ENCODE measurements around the gene NTHL1.

NTHL1 gene

GRCh38 chr16:2004795-2005517 lies 42.7 kb downstream of the NTHL1 start:
- Histone ChIP-seq H3K36me3 (ENCODE audit: control insufficient read depth, low read length) (peaks cover 89% of the 10 kb centered on the region), H3K4me1 (ENCODE audit: control insufficient read depth, low read length) (peaks cover 43% of the 10 kb centered on the region), H3K9me2 (replicated peaks; ENCODE audit: control insufficient read depth, low read length) (no peaks in the 10 kb centered on the region), H3K79me2 (ENCODE audit: control insufficient read depth, low read length) (peaks cover 83% of the 10 kb centered on the region), H4K20me1 (ENCODE audit: control insufficient read depth, insufficient read depth, low read depth, low read length) (peaks cover 38% of the 10 kb centered on the region), H3K27ac (ENCODE audit: low read depth, low read length) (no peak overlapping the region), H3K27me3 (ENCODE audit: control insufficient read depth, low read length) (no peaks in the 10 kb centered on the region), H3K4me2 (ENCODE audit: low read length) (no peak overlapping the region), H3K4me3 (ENCODE audit: low read length) (no peak overlapping the region), H3F3A (ENCODE audit: control insufficient read depth, insufficient read depth) (no peaks in the 10 kb centered on the region), H3K9me3 (ENCODE audit: control insufficient read depth, insufficient read depth, low read length) (no peaks in the 10 kb centered on the region)
- no peak for TF ChIP-seq EZH2phosphoT487 (IDR thresholded peaks at IDR 0.05; ENCODE audit: borderline replicate concordance, low read length)
- TF ChIP-seq, protein P1, sequence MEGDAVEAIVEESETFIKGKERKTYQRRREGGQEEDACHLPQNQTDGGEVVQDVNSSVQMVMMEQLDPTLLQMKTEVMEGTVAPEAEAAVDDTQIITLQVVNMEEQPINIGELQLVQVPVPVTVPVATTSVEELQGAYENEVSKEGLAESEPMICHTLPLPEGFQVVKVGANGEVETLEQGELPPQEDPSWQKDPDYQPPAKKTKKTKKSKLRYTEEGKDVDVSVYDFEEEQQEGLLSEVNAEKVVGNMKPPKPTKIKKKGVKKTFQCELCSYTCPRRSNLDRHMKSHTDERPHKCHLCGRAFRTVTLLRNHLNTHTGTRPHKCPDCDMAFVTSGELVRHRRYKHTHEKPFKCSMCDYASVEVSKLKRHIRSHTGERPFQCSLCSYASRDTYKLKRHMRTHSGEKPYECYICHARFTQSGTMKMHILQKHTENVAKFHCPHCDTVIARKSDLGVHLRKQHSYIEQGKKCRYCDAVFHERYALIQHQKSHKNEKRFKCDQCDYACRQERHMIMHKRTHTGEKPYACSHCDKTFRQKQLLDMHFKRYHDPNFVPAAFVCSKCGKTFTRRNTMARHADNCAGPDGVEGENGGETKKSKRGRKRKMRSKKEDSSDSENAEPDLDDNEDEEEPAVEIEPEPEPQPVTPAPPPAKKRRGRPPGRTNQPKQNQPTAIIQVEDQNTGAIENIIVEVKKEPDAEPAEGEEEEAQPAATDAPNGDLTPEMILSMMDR (IDR thresholded peaks at IDR 0.05; ENCODE audit: low read depth, low read length, poor library complexity, severe bottlenecking) = no peak

DNA sequence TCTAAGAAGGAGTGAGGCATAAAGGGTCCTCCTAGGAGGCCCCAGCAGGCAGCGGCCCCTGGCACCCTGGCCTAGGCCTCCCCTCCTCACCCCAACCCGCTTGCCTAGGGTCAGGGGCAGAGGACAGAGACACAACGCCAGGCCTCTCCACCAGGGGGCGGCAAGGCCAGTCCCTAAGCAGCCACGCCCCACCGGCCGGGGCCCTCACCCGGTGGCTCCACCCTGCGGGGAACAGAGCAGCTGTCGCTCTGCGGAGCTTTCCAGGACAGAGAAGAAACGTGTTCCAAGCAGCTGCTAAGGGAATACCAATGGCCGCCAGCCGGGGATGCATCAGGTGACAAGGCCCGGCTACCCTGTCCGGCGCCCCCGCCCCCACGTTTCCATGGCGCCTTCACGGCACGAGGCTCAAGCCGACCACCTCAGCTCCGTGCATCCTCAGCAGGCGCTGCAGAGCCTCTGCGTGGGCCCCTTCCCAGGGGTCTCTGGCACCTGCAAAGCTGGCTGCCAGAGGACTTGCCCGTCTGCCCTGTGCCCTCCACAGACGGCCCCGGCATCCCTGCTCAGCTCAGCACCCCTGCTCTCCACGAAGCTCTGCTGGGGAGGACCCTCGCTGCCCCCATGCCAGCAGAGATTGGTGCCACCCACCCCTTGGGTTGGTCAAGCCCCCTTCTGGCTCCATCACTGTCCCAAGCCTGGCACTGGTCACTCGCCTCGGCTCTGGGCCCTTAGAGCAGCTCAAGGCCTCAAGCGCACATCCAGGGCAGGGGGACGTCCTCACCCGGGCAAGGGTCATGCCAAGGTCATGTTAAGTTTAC lies 43.6 kb downstream of the NTHL1 start:
- H3K4me3 ChIP-seq (ENCODE audit: low read length) = no peak overlapping the region
- no peaks in the 10 kb centered on the region for H3K27me3 ChIP-seq (ENCODE audit: control insufficient read depth, low read length)
- no peak overlapping the region for H3K27ac ChIP-seq (ENCODE audit: low read depth, low read length)
- H3K9me3 ChIP-seq (ENCODE audit: control insufficient read depth, insufficient read depth, low read length) = no peaks in the 10 kb centered on the region
- no peaks in the 10 kb centered on the region for H3F3A ChIP-seq (ENCODE audit: control insufficient read depth, insufficient read depth)
- H3K4me1 ChIP-seq (ENCODE audit: control insufficient read depth, low read length) = peaks cover 43% of the 10 kb centered on the region
- peaks cover 38% of the 10 kb centered on the region for H4K20me1 ChIP-seq (ENCODE audit: control insufficient read depth, insufficient read depth, low read depth, low read length)
- H3K4me2 ChIP-seq (ENCODE audit: low read length) = peak overlapping the region; percentile 41
- H3K9me2 ChIP-seq (replicated peaks; ENCODE audit: control insufficient read depth, low read length) = no peaks in the 10 kb centered on the region
- H3K36me3 ChIP-seq (ENCODE audit: control insufficient read depth, low read length) = peaks cover 93% of the 10 kb centered on the region
- peaks cover 76% of the 10 kb centered on the region for H3K79me2 ChIP-seq (ENCODE audit: control insufficient read depth, low read length)
- TF ChIP-seq, protein P1 (IDR thresholded peaks at IDR 0.05; ENCODE audit: low read depth, low read length, poor library complexity, severe bottlenecking) = peak; percentile 99
- no peak for TF ChIP-seq EZH2phosphoT487 (IDR thresholded peaks at IDR 0.05; ENCODE audit: borderline replicate concordance, low read length)

GRCh38 chr16:2003231-2003826 lies 44.3 kb downstream of the NTHL1 start:
- H3K36me3 ChIP-seq (ENCODE audit: control insufficient read depth, low read length) = peaks cover 93% of the 10 kb centered on the region

More at GRCh38 chr16:2003231-2003826, 44.3 kb downstream of the NTHL1 start:
- Histone ChIP-seq H3K27ac (ENCODE audit: low read depth, low read length) (no peak overlapping the region), H3K79me2 (ENCODE audit: control insufficient read depth, low read length) (peaks cover 69% of the 10 kb centered on the region), H3F3A (ENCODE audit: control insufficient read depth, insufficient read depth) (no peaks in the 10 kb centered on the region), H3K27me3 (ENCODE audit: control insufficient read depth, low read length) (no peaks in the 10 kb centered on the region), H3K9me3 (ENCODE audit: control insufficient read depth, insufficient read depth, low read length) (no peaks in the 10 kb centered on the region), H3K9me2 (replicated peaks; ENCODE audit: control insufficient read depth, low read length) (no peaks in the 10 kb centered on the region), H4K20me1 (ENCODE audit: control insufficient read depth, insufficient read depth, low read depth, low read length) (peaks cover 34% of the 10 kb centered on the region), H3K4me1 (ENCODE audit: control insufficient read depth, low read length) (peaks cover 40% of the 10 kb centered on the region), H3K4me2 (ENCODE audit: low read length) (no peak overlapping the region), H3K4me3 (ENCODE audit: low read length) (no peak overlapping the region)
- no peak for TF ChIP-seq EZH2phosphoT487 (IDR thresholded peaks at IDR 0.05; ENCODE audit: borderline replicate concordance, low read length)
- TF ChIP-seq, protein P1 (IDR thresholded peaks at IDR 0.05; ENCODE audit: low read depth, low read length, poor library complexity, severe bottlenecking) = no peak

Data from DOHH2 (cell line).